Tongue (tissue), 2 donors: Measurements from ENCODE around the gene SLC9A3. TPM values are rescaled to one million over a fixed set of nuclear protein-coding genes. Genes with fewer than 3 reads are reported as not detected.
"Not testable (repeated sequence)": the region's sequence is repeated elsewhere in the genome, so short reads cannot be mapped to it uniquely, and the experiment has no call there.

Source experiments
- DNase-seq: peaks from one replicate; pipeline ENCODE4 v3.0.0-alpha.2; 2015
- total RNA-seq: library from RNA; depleted of rRNA; stranded (reverse); fragments of >200 nt; gene quantifications from one replicate; pipeline ENCODE4 v1.2.3, GENCODE V29; 2014

Gene SLC9A3
- total RNA-seq, 1 donor from 2014 or later: 4.3 TPM

DNA sequence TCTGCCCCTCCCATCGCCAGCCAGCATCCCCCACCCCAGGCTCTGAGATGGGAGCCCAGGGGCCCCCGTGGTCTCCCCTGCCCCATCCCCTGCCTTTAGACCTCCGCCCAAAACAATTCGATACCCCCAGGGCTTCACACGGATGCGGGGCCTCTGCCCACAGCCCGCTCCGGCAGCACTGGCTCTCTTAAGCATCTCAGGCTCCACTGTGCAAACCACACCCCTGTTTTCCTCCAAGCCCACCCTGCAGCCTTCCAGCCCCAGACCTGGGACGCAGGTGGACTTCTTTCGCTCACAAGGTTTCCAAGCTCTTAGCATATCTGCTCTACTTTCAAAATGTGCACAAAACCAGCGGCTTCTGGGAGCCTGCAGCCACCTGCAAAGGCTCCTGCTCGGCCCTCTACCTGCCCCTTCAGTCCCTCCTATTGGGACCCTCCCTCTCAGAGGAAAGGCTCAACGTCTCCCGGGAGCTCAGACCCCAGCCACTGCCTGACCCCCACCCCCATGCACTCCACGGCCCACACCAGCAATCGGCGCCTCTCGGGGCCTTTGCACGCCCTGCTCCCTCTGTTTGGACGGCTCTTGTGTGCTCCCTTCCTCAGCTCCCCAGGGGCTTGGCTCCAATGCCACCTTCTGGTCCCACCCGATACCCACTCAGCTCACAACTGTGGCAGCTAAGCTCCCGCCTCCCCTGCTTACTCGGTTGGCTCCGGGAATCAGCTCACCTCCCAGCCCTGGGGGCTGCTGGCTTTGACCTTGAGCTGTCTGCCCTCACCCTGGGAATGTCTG lies 918 bp upstream of the SLC9A3 start:
- no peak for DNase-seq

- DNase-seq: no peak
Measured at GRCh38 chr5:523441-524222, 617 bp downstream of the SLC9A3 start.

DNA sequence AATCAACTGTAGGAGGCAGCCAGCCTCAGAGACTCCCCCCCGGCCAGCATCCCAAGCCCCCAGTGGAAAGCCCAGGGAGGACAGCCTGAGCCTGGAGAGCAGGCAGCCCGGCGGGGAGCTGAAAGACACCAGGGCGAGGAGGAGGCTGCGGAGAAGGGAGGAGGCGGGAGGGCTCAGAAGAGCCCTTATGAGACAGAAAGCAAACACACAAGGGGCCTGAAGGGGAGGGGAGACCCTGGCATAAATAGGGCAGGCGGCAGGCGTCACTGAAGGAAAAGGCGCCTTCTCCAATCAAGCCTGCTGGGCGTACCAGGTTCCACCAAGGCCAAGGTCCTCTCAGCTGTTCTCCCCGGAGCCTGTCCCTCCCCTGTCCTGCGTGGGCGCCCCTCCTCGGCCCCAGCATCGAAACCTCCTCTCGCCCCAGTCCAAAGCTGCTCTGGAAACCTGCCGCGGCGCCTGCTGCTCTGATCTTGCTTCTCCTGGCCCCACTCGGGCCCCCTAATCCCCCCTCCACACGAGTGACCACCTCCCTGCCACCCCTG lies 1.3 kb downstream of the SLC9A3 start:
- no peak for DNase-seq

- DNase-seq: no peak
Measured at GRCh38 chr5:522116-522515, 2.1 kb downstream of the SLC9A3 start.

DNA sequence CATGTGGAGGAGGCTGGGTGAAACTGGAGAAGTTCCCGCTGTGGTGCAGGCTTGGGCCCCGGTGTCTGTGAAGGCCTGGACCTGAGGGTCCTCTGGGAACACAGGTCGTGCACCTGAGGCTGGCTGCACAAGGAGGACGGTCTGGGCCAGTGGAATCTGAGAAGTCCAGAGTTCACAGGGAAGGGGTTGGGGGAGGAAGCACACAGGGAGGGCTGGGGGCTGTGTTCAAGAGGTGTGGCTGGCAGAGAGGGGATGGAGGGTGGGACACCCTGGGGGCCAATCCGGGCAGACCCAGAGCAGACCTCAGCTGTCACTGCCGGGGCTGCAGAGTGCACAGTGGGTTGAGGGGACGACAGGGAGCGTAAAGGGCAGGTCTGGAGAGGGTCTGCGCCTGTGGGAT lies 2.6 kb downstream of the SLC9A3 start:
- DNase-seq: no peak

DNA sequence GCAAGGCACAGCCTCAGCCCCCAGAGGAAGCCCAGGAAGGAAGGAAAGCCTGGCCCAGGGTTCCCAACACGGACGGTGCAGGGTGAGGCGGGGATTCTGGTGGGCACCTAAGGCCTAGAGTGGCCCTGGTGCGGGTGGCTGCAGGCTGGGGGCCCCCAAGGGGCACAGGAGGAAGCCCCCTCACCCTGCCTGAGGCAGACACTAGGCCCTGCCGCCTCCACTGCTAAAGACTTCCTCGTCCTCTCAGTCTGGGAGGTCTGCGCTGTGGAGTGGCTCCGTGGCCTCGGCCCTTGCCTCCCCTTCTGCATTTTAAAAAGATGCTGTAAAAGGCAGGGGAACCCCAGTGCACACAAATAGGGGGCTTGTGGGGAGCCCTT lies 3.4 kb downstream of the SLC9A3 start:
- DNase-seq: no peak

DNA sequence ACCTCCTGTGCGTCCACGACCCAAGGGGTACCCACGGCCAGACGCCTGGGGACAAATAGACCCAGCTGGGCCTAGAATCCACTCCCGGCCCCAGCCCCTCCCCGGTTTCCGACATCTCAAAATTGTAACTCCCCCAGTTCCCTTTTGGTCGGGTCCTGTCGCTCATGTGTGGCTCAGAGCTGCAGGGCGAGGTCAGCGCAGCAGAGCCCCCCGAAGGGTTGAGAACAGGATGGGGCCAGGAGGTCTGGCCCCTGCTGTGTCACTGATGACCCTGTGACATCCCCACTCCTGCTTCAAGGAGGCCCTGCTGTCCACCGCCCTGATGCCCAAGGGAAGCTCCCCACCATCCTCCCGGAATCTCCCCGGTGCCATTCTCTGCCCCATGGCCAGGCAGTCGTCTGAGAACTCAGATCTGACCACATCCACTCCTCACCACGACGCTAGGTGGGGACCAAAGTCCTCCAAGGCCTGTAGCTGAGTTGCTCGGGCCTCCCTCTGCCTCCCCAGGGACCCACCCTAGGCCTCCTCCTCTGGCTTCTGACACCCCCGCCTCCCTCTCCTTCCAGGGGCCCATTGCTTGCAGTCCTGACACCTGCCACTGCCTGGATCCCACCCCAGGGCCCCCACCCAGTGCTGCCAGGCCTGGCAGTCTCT lies 3.9 kb downstream of the SLC9A3 start:
- DNase-seq: no peak

GRCh38 chr5:518721-519120 lies 5.5 kb downstream of the SLC9A3 start:
- DNase-seq: no peak

- no peak for DNase-seq
Measured at GRCh38 chr5:517535-518100, 6.6 kb downstream of the SLC9A3 start.

GRCh38 chr5:516980-517379 lies 7.3 kb downstream of the SLC9A3 start:
- DNase-seq: no peak

GRCh38 chr5:516338-516925 lies 7.8 kb downstream of the SLC9A3 start:
- DNase-seq: no peak

DNA sequence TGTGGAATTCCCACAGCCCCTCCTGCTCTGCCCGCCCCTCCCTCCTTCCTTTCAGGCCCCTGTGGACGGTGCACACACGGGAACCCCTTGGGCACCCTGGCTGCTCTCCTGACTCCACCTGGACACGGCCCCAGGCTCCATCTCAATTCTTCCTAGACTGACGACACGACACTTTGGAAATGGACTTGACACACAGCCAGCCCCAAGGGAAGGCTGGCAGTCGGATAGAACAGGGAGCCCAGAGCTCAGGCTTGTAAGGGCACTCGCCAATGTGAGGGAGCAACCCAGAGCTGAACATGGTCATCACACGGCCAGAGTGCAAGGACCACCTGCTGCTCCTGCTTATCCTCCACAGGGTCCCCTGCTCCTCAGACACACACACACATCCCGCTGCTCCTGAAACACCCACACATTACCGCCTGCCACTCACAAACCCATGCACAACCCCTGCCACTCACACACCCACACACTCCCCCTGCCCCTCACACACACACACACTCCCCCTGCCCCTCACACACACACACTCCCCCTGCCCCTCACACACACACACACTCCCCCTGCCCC lies 8.9 kb downstream of the SLC9A3 start:
- DNase-seq: no peak

GRCh38 chr5:514673-515072 lies 9.6 kb downstream of the SLC9A3 start:
- DNase-seq: no peak

GRCh38 chr5:514101-514485 lies 10.2 kb downstream of the SLC9A3 start:
- DNase-seq: no peak

DNA sequence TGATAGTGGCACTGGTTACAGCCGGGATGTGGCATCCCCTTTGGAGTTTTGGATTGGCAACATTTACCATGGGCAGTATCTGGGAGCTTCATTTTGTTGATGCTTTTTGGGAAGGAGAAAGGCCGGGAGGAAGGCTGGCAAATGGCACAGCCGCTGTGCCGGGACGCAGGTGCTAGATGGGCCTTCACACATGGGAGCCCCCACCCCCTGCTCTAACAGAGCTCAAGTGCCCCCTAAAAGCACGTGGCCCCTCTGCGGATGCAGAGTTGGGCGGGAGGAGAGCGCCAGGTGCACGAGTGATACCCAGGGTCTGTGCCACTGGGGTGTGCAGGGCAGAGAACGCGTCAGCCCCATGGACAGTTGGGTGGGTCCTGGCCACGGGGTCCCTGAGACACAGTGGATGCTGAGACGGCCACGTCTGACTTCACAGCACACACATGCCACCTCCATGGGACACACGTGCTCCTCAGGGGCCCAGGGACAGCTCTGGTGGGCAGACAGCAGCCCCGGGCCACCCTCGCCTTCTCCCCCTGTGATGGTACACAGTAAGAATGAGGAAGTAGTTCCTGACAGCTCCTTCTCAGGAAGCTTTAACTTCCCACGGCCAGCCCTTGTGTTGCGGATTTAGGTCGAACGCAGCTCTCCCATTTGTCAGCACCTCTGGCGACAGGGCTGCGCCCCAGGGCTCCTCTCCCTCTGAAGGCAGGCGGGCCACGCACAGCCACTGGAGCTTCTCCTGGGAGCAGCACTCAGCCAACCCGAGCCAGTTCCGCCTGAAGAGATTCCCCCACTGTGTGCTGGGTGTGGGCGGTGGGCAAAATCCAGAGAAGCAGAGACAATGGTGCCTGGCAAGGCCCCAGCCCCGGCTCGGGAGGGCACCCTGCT lies 10.8 kb downstream of the SLC9A3 start:
- no peak for DNase-seq

- no peak for DNase-seq
Measured at GRCh38 chr5:511476-511875, 12.8 kb downstream of the SLC9A3 start.

DNA sequence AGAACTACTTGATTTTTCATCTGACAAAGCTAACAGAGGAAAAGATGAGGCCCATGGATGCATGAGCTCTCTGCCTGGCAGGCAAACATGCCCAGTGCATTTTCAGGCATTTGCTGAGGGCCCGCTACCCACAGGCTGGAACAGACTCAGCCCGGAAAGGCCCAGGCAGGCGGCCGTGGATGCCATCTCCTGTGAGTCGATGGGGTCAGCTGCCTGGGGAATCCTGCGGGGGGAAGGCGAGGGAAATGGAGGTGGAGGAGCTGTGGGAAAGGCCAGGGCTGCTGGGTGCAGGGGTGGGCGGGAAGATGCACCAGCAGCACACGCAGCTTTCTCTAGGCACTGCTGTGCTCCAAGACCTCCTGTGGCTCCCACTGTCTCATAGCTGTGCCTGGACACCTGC lies 13.7 kb downstream of the SLC9A3 start:
- DNase-seq: no peak

DNA sequence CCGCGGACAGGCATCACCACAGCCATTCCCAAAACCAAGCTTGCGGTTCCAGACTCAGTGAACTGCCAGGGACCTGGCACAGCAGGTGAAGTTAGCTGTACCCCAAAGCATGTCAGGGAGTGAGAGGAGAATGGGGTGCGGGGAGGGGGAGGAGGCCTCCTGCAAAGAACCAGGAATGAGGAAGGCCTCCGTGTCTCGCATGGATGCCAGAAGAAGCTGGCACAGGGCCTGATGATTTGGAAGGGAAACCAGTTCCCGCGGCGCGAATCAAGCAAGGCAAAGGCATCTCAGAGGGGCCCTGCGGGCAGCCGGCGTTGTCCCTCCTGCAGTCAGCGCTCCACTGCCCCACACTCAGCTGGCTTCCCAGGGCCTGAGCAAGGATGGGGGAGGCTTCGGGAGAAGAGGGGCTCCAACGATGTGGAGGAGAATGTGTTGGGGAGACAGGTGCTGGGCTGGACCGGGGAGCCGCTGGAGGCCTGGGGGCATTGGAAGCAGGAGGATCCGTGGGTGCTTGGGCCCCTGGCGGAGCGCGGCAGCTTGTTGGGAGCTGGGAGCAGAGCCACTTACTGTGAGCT lies 14.6 kb downstream of the SLC9A3 start:
- no peak for DNase-seq

DNA sequence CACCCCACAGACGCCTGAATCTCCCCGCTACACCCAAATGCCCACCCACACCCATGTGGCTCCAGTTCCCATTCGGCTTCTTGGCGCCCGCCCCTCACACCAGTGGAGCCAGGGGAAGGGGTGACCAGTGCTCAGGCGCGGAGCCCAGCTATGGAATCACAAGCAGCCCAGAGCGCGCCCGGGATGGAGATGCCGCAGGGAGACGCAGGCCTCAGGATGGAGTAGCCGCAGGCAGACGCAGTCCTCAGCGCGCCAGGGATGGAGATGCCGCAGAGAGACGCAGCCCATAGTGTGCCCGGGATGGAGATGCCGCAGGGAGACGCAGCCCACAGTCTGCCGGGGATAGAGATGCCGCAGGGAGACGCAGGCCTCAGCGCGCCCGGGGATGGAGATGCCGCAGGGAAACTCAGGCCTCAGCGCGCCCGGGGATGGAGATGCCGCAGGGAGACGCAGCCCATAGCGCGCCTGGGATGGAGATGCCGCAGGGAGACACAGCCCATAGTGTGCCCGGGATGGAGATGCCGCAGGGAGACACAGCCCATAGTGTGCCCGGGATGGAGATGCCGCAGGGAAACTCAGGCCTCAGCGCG lies 16.2 kb downstream of the SLC9A3 start:
- not testable (repeated sequence) for DNase-seq

- DNase-seq: no peak
Measured at GRCh38 chr5:505951-506525, 18.2 kb downstream of the SLC9A3 start.
